A673 (cell line): ENCODE measurements around the gene GOLGA8S. TPM values are rescaled to one million over a fixed set of nuclear protein-coding genes. Genes with fewer than 3 reads are reported as not detected.
"Not testable (repeated sequence)": the region's sequence is repeated elsewhere in the genome, so short reads cannot be mapped to it uniquely, and the experiment has no call there.

Source experiments
- BruUV-seq: library from RNA; stranded (reverse); fragments of 400-500 nt; replicated peaks from 2 replicates; lab custom pipeline; 2021; lab: Mats Ljungman, UMichigan
- CTCF ChIA-PET: fragments of 300-600 bp; sonication (Branson Sonifier 250); formaldehyde crosslinking; loops from one replicate; lab custom pipeline; 2022; ENCODE audit warnings: antibody characterized with exemption; lab: Charles Lee
- POLR2A ChIA-PET: fragments of 300-600 bp; sonication (Branson Sonifier 250); formaldehyde crosslinking; loops from one replicate; lab custom pipeline; 2022; ENCODE audit warnings: antibody characterized with exemption; ENCODE audit not compliant: low non-redundant PET; lab: Charles Lee
- DNase-seq: peaks from one replicate; pipeline ENCODE4 v3.0.0-alpha.2; 2015; ENCODE audit warnings: low spot score
- H3K27ac ChIP-seq: fragments of 200-600 bp; sonication (generic); 2 replicates; pipeline ENCODE4 v1.5.1; 2016; ENCODE audit warnings: mixed run types, low read depth, mild to moderate bottlenecking, mixed read lengths, antibody characterized with exemption, low read length; ENCODE audit not compliant: poor library complexity, severe bottlenecking
- H3K27me3 ChIP-seq: fragments of 200-600 bp; sonication (generic); replicated peaks from 2 replicates; pipeline ENCODE4 v1.6.1; 2017; ENCODE audit warnings: mixed run types, low read depth, mild to moderate bottlenecking, mixed read lengths, antibody characterized with exemption, low read length; ENCODE audit not compliant: insufficient read depth, poor library complexity
- H3K36me3 ChIP-seq: fragments of 200-600 bp; sonication (generic); 2 replicates; pipeline ENCODE4 v1.6.1; 2016; ENCODE audit warnings: mixed run types, mild to moderate bottlenecking, mixed read lengths, antibody characterized with exemption, low read length; ENCODE audit not compliant: insufficient read depth, poor library complexity, severe bottlenecking
- H3K4me1 ChIP-seq: fragments of 200-600 bp; sonication (generic); 2 replicates; pipeline ENCODE4 v1.6.1; 2017; ENCODE audit warnings: mixed run types, mild to moderate bottlenecking, mixed read lengths, antibody characterized with exemption, low read length; ENCODE audit not compliant: insufficient read depth, poor library complexity, severe bottlenecking
- H3K4me3 ChIP-seq: fragments of 200-600 bp; sonication (generic); 2 replicates; pipeline ENCODE4 v1.5.1; 2016; ENCODE audit warnings: low read depth, mixed run types, mild to moderate bottlenecking, mixed read lengths, low read length; ENCODE audit not compliant: poor library complexity, severe bottlenecking
- H3K9me3 ChIP-seq: fragments of 200-600 bp; sonication (generic); 2 replicates; pipeline ENCODE4 v1.6.1; 2016; ENCODE audit warnings: mixed run types, low read depth, mild to moderate bottlenecking, mixed read lengths, antibody characterized with exemption, low read length; ENCODE audit not compliant: poor library complexity, severe bottlenecking
- EZH2 ChIP-seq: fragments of 200-600 bp; sonication (generic); IDR thresholded peaks from 2 replicates; pipeline ENCODE4 v1.6.1; 2017; ENCODE audit warnings: borderline replicate concordance, low read depth, mild to moderate bottlenecking, mixed read lengths, antibody characterized with exemption, low read length; ENCODE audit not compliant: poor library complexity, severe bottlenecking
- intact Hi-C: fragments of 100-400 bp; cut with micrococcal nuclease; formaldehyde crosslinking; loops from one replicate; pipeline ENCODE4 v1.10.0; 2022; ENCODE audit not compliant: unreplicated experiment
- total RNA-seq: library from RNA; stranded (reverse); gene quantifications from 2 replicates; pipeline ENCODE4 v1.2.3, GENCODE V29; 2021
- TF ChIP-seq, protein P1 (sequence below): fragments of 300-800, 200-600 bp; sonication (generic); conservative IDR thresholded peaks from 2 replicates; pipeline ENCODE4 v1.5.1; 2017; ENCODE audit warnings: low read depth, mild to moderate bottlenecking, antibody characterized with exemption, low read length, moderate library complexity, mixed read lengths

GOLGA8S gene
- total RNA-seq, 1 experiment from 2014 or later = not detected

DNA sequence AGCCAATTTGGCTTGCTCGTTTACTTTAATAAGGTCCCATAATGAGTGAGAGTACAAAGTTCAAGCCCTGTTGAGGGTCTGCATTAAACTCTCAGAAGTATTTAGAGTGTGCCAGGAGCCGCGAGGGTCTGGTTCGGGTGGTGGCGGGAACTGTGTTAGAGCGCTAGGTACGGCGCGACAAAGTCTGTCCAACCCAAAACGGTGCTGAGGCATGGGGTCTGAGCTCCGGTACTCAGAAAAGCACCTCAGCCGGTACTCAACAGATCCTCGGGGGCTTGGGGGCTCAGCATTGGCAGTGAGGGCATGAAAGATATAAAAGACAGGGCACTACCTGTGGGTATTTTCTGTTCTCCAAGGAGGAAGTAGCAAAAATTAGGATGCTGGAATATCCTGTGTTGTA, 24.4 kb downstream of the GOLGA8S start:
- H3K4me1 ChIP-seq, H3K9me3 ChIP-seq, intact Hi-C loops, H3K4me3 ChIP-seq, H3K36me3 ChIP-seq, POLR2A ChIA-PET, DNase-seq, CTCF ChIA-PET, H3K27ac ChIP-seq, BruUV-seq: not testable (repeated sequence)
- peaks cover 21% of the 10 kb centered on the region for H3K27me3 ChIP-seq

DNA sequence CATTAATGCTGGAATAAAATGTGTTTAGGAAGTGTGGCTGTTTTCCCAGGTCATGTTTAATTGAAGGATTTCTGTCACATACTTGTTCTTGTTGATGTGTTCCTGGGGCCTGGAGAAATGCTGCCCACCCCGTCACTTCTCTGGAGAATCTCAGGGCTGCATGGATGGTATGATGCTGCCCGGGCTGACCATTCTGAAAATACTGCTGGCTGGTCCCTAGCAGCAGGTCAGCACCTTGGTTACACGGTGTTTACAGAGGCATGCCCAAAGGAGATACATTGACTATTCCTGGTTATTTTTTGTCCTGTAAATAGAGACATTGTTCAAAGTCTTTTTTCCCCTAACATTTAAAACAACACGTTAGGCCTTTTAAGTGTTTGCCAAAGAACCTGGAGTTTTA, 26.2 kb downstream of the GOLGA8S start:
- POLR2A ChIA-PET, H3K36me3 ChIP-seq, CTCF ChIA-PET, H3K27ac ChIP-seq, intact Hi-C loops, BruUV-seq, H3K4me1 ChIP-seq, DNase-seq, H3K4me3 ChIP-seq, H3K9me3 ChIP-seq: not testable (repeated sequence)
- peaks cover 18% of the 10 kb centered on the region for H3K27me3 ChIP-seq

DNA sequence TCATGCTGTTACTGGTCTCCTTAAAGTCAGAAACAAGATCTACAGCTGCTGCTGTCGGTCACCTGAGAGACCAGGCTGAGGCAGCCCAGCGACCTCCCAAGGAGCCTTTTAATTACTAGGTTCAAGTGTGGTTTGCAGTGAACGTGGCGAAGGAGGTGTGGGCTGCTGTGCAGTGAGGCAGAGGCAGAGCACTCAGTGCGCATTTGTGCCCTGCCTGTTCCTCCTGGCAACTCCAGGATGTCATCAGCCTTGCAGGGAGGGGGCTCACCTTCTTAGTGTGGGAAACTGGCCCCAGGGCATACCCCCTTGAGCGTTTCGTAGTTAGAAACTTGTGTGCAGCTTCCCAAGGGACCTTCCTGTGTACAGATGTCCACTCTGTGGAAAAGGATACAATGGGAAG, 26.6 kb downstream of the GOLGA8S start:
- H3K27ac ChIP-seq, CTCF ChIA-PET, DNase-seq, POLR2A ChIA-PET, intact Hi-C loops, H3K4me1 ChIP-seq, H3K4me3 ChIP-seq, BruUV-seq, H3K9me3 ChIP-seq, H3K36me3 ChIP-seq: not testable (repeated sequence)
- peaks cover 15% of the 10 kb centered on the region for H3K27me3 ChIP-seq

DNA sequence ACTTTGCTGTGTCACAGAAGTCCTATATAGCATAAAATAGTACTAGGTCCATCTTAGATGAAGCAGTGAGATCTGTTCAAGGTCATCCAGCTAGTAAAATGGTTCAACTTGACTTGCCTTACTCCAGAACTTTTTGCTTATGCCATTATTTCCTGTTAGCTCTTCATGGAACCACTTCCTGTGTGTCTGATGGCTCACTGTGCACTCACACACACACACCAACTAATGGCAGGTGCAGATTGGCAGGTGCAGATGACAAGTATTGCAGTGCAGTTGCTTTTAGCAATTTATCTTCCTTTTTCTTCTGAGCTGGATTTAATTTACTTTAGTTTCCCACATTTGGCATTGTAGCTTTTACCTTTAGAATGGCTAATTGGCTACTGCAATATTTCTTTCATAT, 29.8 kb downstream of the GOLGA8S start:
- POLR2A ChIA-PET = no interaction called here
- DNase-seq = no peak
- no TSS peak for BruUV-seq
- H3K27me3 ChIP-seq = peaks cover 7% of the 10 kb centered on the region
- no peak overlapping the region for H3K27ac ChIP-seq
- TF ChIP-seq EZH2 = no peak
- TF ChIP-seq, protein P1, sequence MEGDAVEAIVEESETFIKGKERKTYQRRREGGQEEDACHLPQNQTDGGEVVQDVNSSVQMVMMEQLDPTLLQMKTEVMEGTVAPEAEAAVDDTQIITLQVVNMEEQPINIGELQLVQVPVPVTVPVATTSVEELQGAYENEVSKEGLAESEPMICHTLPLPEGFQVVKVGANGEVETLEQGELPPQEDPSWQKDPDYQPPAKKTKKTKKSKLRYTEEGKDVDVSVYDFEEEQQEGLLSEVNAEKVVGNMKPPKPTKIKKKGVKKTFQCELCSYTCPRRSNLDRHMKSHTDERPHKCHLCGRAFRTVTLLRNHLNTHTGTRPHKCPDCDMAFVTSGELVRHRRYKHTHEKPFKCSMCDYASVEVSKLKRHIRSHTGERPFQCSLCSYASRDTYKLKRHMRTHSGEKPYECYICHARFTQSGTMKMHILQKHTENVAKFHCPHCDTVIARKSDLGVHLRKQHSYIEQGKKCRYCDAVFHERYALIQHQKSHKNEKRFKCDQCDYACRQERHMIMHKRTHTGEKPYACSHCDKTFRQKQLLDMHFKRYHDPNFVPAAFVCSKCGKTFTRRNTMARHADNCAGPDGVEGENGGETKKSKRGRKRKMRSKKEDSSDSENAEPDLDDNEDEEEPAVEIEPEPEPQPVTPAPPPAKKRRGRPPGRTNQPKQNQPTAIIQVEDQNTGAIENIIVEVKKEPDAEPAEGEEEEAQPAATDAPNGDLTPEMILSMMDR = no peak
- intact Hi-C loops = no loop called here
- CTCF ChIA-PET = no interaction called here
- no peaks in the 10 kb centered on the region for H3K9me3 ChIP-seq
- no peaks in the 10 kb centered on the region for H3K36me3 ChIP-seq
- no peaks in the 10 kb centered on the region for H3K4me1 ChIP-seq
- no peak overlapping the region for H3K4me3 ChIP-seq

DNA sequence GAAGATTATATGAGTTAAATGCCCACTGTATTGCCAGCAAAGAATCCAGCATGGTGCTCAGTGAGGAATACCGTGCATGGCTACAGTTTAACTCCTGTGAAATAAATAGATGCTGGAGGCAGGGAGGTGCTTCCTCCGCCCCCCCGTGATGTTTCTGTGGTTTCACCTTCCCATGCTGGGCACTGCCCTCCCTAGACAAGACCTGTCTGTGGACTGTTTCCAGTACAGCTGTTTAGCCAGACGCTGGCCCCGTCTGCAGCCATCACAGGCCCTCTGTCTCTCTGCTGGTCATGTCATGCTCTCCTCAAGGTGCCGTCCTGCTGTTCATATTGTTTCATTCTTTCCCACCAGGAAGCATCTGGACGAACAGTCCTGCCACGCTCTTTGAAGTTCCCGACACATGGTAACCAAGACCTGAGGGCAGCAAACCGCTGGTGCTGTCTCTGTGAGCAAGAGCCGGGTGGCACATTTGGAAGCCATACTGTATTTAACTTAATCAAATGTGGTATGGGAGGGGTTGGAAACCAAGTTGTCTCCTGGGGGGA, 31.4 kb downstream of the GOLGA8S start:
- Histone ChIP-seq H3K27me3 (peaks cover 7% of the 10 kb centered on the region), H3K4me3 (no peak overlapping the region), H3K4me1 (no peaks in the 10 kb centered on the region), H3K36me3 (no peaks in the 10 kb centered on the region), H3K27ac (no peak overlapping the region), H3K9me3 (no peaks in the 10 kb centered on the region)
- intact Hi-C loops = no loop called here
- BruUV-seq = no TSS peak
- CTCF ChIA-PET = no interaction called here
- no peak for DNase-seq
- POLR2A ChIA-PET = no interaction called here
- TF ChIP-seq, protein P1 = no peak
- no peak for TF ChIP-seq EZH2
